BJ (cell line): ENCODE measurements around the gene INSYN1. TPM values are rescaled to one million over a fixed set of nuclear protein-coding genes. Genes with fewer than 3 reads are reported as not detected.
"Not testable (repeated sequence)": the region's sequence is repeated elsewhere in the genome, so short reads cannot be mapped to it uniquely, and the experiment has no call there.

Experiments used
- CTCF ChIA-PET: fragments of 350-600 bp; formaldehyde crosslinking; extraction: SDS; loops from one replicate; lab custom pipeline; 2021; ENCODE audit warnings: antibody characterized with exemption, inconsistent platforms; lab: Yijun Ruan, JAX
- POLR2A ChIA-PET: fragments of 300-600 bp; sonication (Branson Sonifier 250); formaldehyde crosslinking; extraction: SDS; loops from one replicate; lab custom pipeline; 2021; ENCODE audit warnings: antibody characterized with exemption; lab: Charles Lee
- DNase-seq: peaks from one replicate; pipeline ENCODE4 v3.0.0-alpha.2; 2011; ENCODE audit warnings: low read depth
- H3K27me3 ChIP-seq: 2 replicates; pipeline ENCODE4 v1.6.0; 2011; ENCODE audit warnings: low read length; ENCODE audit not compliant: control insufficient read depth, insufficient read depth
- H3K36me3 ChIP-seq: 2 replicates; pipeline ENCODE4 v1.5.1; 2011; ENCODE audit warnings: low read length; ENCODE audit not compliant: control insufficient read depth, insufficient read depth
- H3K4me3 ChIP-seq: 2 replicates; pipeline ENCODE4 v1.5.1; 2011; ENCODE audit warnings: low read depth, mild to moderate bottlenecking, control low read depth, low read length
- CTCF ChIP-seq: IDR thresholded peaks from 2 replicates; pipeline ENCODE4 v1.5.1; 2011; ENCODE audit warnings: low read depth, mild to moderate bottlenecking, control low read depth, inconsistent platforms, low read length, moderate library complexity; ENCODE audit not compliant: insufficient read depth
- polyA plus RNA-seq: library from polyadenylated mRNA; depleted of rRNA; stranded (reverse); fragments of >200 nt; gene quantifications from 2 replicates; pipeline ENCODE4 v1.2.3, GENCODE V29; 2011

Gene INSYN1
- polyA plus RNA-seq, 1 experiment: 3.5 TPM

- CTCF ChIA-PET: interaction anchor here (0.6 to 14.3 kb wide), 4 partner anchors 21 to 156 kb away, joined by 3 to 316 read pairs (median 102); partner anchors contain the start of genes CD276 and NPTN
- DNase-seq, POLR2A ChIA-PET, H3K27me3 ChIP-seq, H3K4me3 ChIP-seq: not testable (repeated sequence)
- H3K36me3 ChIP-seq: peaks cover 35% of the 10 kb centered on the region
Measured at GRCh38 chr15:73702311-73703239, 50.6 kb downstream of the INSYN1 start.

- ChIA-PET POLR2A (no interaction called here), CTCF (interaction anchor here (0.6 to 14.3 kb wide), 32 partner anchors 9 to 415 kb away, joined by 3 to 316 read pairs (median 4); partner anchors contain the start of genes CD276 and NPTN)
- H3K36me3 ChIP-seq: peaks cover 21% of the 10 kb centered on the region
- no peaks in the 10 kb centered on the region for H3K27me3 ChIP-seq
- TF ChIP-seq CTCF: peak; percentile 92
- DNase-seq: no peak
- H3K4me3 ChIP-seq: no peak overlapping the region
Measured at GRCh38 chr15:73700041-73700842, 52.9 kb downstream of the INSYN1 start.

- H3K36me3 ChIP-seq: peaks cover 16% of the 10 kb centered on the region
- DNase-seq: no peak
- ChIA-PET POLR2A (no interaction called here), CTCF (interaction anchor here (0.6 to 14.3 kb wide), 31 partner anchors 8 to 415 kb away, joined by 3 to 316 read pairs (median 4); partner anchors contain the start of genes CD276 and NPTN)
- no peak overlapping the region for H3K4me3 ChIP-seq
- H3K27me3 ChIP-seq: no peaks in the 10 kb centered on the region
- TF ChIP-seq CTCF: no peak
Measured at GRCh38 chr15:73699249-73700040, 53.7 kb downstream of the INSYN1 start.

- no peak for TF ChIP-seq CTCF
- POLR2A ChIA-PET: interaction anchor here (1.0 kb wide), 1 partner anchor 11 kb away, joined by 4 read pairs; no protein-coding TSS in a partner anchor
- no peak for DNase-seq
Measured at GRCh38 chr15:73697033-73697467, 56.1 kb downstream of the INSYN1 start.

GRCh38 chr15:73696641-73697001, 56.5 kb downstream of the INSYN1 start:
- no peak for TF ChIP-seq CTCF
- Histone ChIP-seq H3K27me3 (no peaks in the 10 kb centered on the region), H3K36me3 (peaks cover 5% of the 10 kb centered on the region), H3K4me3 (no peak overlapping the region)
- no peak for DNase-seq
- POLR2A ChIA-PET: interaction anchor here (1.0 kb wide), 1 partner anchor 10 kb away, joined by 4 read pairs; no protein-coding TSS in a partner anchor
- CTCF ChIA-PET: interaction anchor here (2.8 to 14.3 kb wide), 4 partner anchors 9 to 136 kb away, joined by 14 to 316 read pairs (median 100); partner anchors contain the start of genes CD276 and NPTN

More at GRCh38 chr15:73697033-73697467, 56.1 kb downstream of the INSYN1 start:
- peaks cover 6% of the 10 kb centered on the region for H3K36me3 ChIP-seq
- CTCF ChIA-PET: interaction anchor here (1.4 to 14.3 kb wide), 5 partner anchors 8 to 136 kb away, joined by 3 to 316 read pairs (median 48); partner anchors contain the start of genes CD276 and NPTN
- no peaks in the 10 kb centered on the region for H3K27me3 ChIP-seq
- no peak overlapping the region for H3K4me3 ChIP-seq
